ENCODE data around the gene SKI. TPM values are rescaled to one million over a fixed set of nuclear protein-coding genes. Genes with fewer than 3 reads are reported as not detected.

The SKI gene
- total and polyA plus RNA-seq, 2 of the 8 experiments (the other 6 are each of a cell fraction or from before 2014, with no cell fraction given) = 8.3 to 87.6 TPM

- TF ChIP-seq TEAD4 (IDR thresholded peaks at IDR 0.05; ENCODE audit: low read depth, low read length) (no peak), BRCA1 (IDR thresholded peaks at IDR 0.05; ENCODE audit: low read depth, low read length) (no peak), ZNF274 (IDR thresholded peaks at IDR 0.05; ENCODE audit: borderline replicate concordance, extremely low read depth, low read length) (no peak), ATF2 (IDR thresholded peaks at IDR 0.05; ENCODE audit: low read length) (no peak), SIN3A (conservative IDR thresholded peaks at IDR 0.05 in 1 of 2, IDR thresholded peaks at IDR 0.05 in 1 of 2; ENCODE audit: low read depth in 1 of 2, low read length in 2 of 2) (no peak), KDM4A (IDR thresholded peaks at IDR 0.05; ENCODE audit: low read depth, low read length, severe bottlenecking) (no peak), JUN (IDR thresholded peaks at IDR 0.05; ENCODE audit: low read depth, low read length) (no peak), POU5F1 (IDR thresholded peaks at IDR 0.05; ENCODE audit: low read depth, low read length) (no peak), SP1 (IDR thresholded peaks at IDR 0.05; ENCODE audit: low read depth, low read length) (no peak)
These were observed 62.7 kb downstream of the SKI start (continued) for GRCh38 chr1:2290595-2291510.

All from H1 (cell line).